Cerebellar nuclear complex (tissue), 1 donor: ENCODE results near the gene ALDH6A1.
"Not testable (repeated sequence)": the region's sequence is repeated elsewhere in the genome, so short reads cannot be mapped to it uniquely, and the experiment has no call there.

Experiments
- DNase-seq, 2 experiments: peaks; one replicate each; lab custom pipeline; 2025; lab: John Stamatoyannopoulos, UW

ALDH6A1 gene

DNA sequence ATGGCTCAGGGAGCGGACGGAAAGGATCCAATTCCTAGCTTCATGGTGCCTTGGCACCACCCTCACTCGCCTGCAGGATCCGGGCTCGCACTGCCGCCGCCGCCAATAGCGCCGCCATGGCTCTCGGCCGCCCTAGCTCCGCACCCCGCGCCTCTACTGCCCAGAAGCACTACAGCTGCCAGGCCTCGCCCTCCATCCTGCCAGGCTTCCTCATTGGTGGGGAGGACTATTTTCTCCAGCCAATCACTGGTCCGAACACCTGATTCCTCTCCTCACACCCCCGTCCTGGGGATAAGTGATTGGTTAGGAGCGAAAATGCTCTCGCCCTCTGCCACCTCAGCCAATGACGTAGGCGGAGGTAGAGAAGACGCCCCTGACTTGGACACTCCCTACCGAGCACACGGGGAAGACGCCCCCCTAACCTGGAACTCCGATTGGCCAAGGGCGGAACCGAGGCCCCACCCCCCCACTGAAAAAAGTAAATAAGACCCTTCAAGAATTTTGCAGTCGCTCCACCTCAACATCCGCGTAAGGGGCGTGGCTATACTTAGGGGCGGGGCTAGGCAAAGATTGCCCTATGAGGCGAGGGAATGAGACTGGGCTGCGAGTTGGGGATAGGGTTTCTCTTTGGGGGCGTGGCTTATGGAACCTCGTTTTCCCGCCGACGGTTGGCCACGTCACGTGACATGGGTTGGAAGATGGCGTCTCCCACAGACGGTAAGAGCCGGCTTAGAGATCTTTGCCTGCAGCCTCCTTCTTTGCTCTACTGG is at the start of gene ALDH6A1, which contains the start of gene LIN52:
TSS of gene ALDH6A1 (minus strand) at position 177 of the 770 bp plus-strand sequence. CDS start at position 118, 59 bp downstream.
TSS of gene LIN52 (plus strand) at position 680 of the 770 bp plus-strand sequence. CDS start at position 699, 19 bp downstream.
- peak; percentile 99 to 100 for DNase-seq

GRCh38 chr14:74127634-74128033 is 43.4 kb upstream of the ALDH6A1 start:
- no peak for DNase-seq

DNA sequence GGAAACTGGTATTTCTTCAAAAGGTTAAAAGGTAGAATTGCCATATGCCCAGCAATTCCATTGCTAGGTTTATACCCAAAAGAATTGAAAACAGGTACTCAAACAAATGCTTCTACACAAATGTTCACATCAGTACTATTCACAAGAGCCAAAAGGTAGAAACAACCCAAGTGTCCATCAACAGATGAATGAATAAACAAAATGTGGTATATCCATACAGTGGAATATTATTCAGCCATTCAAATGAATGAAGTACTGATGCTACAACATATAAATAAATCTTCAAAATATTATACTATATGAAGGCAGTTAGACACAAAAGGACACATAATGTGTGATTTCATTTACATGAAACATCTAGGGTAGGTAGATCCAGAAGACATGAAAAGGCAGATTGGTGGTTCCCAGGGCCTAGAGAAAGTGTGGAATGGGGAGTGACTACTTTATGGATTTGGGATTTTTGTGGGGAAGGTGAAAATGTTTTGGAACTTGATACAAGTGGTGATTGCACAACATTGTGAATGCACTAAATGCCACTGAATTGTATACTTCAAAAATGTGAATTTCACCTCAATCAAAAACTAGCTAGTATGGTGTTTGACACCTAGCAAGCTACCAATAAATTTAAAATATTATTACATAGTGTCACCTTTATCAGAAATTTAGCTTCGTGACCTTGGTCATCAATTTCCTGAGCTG is 42.2 kb upstream of the ALDH6A1 start:
- no peak for DNase-seq

DNA sequence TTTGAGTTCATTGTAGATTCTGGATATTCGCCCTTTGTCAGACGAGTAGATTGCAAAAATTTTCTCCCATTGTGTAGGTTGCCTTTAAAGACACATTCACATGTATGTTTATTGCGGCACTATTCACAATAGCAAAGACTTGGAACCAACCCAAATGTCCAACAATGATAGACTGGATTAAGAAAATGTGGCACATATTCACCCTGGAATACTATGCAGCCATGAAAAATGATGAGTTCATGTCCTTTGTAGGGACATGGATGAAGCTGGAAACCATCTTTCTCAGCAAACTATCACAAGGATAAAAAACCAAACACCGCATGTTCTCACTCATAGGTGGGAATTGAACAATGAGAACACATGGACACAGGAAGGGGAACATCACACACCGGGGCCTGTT is 41.2 kb upstream of the ALDH6A1 start:
- not testable (repeated sequence) for DNase-seq

DNA sequence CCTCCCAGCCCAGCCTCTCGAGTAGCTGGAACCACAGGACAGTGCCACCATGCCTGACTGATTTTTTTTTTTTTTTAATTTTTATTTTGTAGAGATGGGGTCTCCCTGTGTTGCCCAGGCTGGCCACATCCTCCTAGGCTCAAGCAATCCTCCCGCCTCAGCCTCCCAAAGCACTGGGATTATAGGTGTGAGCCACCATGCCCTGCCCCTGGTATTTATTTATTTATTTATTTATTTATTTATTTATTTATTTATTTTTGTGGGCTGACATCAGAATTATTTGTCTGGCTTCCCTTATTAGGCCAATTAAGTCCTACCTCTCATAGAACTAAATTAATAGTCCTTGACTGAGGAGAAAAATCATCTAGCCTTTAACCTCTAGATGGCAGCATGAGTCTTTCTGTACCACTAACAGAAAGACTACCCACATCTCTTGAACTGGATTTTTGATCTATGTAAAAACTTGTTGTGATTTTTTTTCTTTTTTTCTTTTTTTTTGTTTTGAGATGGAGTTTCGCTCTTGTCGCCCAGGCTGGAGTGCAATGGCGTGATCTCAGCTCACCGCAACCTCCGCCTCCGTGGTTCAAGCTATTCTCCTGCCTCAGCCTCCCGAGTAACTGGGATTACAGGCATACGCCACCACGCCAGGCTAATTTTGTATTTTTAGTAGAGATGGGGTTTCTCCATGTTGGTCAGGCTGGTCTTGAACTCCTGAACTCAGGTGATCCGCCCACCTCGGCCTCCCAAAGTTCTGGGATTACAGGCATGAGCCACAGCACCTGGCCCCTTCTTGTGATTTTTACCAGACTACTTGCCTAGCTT is 27.4 kb upstream of the ALDH6A1 start:
- DNase-seq = not testable (repeated sequence)

DNA sequence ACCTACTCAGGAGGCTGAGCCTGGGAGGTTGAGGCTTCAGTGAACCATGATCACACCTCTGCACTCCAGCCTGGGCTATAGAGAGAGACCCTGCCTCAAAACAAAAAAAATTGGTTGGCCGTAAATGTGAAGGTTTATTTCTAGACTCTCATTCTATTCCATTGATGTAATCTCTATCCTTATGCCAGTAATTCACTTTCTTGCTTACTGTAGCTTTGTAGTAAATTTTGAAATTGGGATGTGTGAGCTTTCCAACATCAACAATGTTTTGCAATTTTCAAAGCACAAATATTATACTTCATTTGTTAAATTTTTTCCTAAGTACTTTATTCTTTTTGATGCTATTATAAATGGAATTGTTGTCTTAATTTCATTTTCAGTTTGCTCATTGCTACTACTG is 25.1 kb upstream of the ALDH6A1 start:
- DNase-seq = no peak

DNA sequence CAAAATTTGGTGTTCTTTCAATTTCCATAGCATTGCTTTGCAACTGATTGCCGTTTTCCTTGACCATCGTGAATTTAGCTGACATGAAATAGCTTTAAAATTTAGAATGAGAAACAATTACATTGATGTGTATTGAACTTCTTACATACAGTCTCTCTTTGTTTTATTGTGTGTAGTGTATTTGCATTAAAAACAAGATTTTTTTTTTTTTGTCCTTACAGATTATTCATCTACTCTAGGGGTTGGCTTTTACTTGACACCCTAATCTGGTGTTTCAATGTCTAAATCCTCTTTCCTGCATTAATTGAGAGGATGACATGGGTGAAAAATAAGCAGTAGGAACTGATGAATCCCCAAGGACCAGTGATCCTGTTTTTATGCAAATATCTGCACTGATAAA is 21.1 kb upstream of the ALDH6A1 start:
- DNase-seq = no peak

DNA sequence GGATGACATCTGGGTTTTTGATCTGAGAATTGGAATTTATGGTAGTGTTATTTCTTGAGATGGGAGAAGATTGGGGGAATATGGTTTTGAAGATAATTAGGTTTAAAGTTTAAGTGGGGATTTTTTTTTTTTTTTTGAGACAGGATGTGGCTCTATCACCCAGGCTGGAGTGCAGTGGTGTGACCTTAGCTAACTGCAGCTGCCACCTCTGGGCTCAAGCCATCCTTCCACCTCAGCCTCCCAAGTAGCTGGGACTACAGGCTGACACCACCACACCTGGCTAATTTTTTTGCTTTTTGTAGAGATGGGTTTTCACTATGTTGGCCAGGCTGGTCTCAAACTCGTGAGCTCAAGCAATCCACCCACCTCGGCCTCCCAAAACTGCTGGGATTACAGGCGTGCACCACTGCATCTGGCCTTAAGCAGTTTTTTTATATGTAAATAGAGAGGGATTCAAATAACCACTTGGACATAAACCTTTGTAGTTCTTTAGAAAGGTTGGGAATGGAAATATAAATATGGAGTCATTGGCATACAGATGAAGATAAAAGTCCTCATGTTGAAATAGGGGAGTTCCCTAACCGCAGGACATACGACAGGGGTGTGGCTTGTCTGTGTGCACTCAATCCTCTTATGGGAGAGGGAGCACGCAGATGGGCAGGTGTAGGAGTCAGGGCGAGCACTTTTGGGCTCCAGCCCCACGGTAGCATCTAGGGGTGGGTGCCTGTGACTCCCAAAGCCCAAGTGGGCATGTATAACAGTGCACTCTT is 5.2 kb upstream of the ALDH6A1 start:
- DNase-seq = no peak

DNA sequence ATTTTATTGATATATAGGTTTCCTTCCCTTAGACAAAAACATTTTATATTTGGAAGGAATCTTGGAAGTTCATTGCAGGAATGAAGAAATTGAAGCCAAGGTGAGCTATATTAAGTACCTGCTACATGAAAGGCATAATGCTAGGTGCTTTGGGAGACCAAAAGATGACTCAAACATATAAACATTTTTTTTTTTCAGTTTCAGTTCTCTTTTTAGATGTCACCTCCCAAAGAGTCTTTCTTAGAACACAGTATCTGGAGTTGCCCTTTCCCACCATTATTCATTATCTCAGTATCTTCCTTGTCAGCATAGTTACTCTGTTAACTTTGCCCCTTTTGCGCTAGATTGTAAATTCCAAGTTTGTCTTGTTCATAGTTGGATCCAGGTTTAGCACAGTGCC is 1.6 kb upstream of the ALDH6A1 start:
- DNase-seq = no peak

DNA sequence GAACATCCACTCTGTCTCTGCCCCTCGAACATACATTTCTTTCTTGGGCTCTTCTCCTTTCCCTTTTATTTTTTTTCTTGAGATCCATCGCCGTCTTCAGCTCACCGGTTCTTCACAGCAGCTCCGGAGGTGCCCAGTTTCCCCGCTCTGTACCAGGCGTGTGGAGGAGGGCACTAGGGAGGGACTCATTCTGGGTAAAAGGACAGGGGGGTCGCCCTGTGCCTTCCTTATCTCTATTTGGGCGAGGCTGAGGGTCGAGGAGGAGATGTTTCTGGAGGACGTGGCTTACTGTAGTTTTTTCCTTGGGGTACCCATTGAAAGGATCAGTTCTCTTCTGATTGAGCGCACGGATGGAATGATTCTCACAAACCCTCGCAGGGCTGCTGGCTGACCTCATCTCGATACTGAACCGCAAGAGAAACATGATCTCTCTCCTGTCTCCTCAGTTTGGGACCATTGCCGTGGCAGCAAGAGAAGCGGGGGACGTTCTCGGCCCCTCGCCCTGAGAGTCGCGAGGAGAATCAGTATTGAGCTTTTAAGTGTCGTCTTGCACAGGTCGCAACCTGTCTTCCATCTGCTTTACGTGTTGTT is 889 bp upstream of the ALDH6A1 start:
- DNase-seq = no peak

GRCh38 chr14:74083784-74084276 is 423 bp downstream of the ALDH6A1 start:
- no peak for DNase-seq

- DNase-seq = no peak
These were observed 1.1 kb downstream of the ALDH6A1 start for GRCh38 chr14:74083161-74083560.

- DNase-seq = no peak
These were observed 2.8 kb downstream of the ALDH6A1 start for GRCh38 chr14:74081491-74081890.

GRCh38 chr14:74080820-74081460 is 3.3 kb downstream of the ALDH6A1 start:
- DNase-seq = no peak

GRCh38 chr14:74077401-74077800 is 6.9 kb downstream of the ALDH6A1 start:
- no peak for DNase-seq

DNA sequence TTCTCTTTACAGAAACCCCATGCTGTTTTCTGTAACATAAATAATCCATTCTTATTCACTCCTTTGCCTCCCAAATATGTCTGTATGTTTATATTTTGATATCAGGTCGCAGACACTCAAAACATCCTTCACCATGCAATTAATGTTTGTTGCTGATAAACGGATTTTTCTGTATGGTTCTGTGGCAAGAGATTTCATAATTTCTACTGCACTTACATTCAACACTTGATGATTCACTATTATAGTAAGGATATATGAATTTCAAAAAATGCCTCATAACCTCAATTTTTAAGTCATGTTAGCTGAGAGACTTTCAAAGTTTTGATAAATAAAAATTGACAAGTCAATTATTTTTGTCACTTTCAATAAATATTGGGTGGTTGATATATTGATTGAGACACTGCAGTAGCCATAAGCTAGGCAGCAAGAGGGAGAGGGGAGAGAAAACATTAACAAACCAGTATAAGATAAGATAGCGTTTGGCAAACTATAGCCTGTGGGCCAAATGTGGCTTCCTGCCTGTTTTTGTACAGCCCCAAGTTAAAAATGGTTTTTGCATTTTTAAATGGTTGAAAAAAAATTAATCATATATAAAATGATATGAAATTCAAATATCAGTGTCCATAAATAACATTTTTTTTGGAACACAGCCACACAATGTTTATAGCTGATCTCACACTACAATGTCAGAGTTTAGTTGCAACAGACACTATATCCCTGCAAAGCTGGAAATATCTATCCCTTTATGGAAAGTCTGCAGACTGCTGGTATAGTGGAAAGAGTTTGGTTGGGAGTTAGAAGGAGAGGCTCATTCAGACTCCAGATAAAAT is 18.3 kb downstream of the ALDH6A1 start:
- no peak for DNase-seq

DNA sequence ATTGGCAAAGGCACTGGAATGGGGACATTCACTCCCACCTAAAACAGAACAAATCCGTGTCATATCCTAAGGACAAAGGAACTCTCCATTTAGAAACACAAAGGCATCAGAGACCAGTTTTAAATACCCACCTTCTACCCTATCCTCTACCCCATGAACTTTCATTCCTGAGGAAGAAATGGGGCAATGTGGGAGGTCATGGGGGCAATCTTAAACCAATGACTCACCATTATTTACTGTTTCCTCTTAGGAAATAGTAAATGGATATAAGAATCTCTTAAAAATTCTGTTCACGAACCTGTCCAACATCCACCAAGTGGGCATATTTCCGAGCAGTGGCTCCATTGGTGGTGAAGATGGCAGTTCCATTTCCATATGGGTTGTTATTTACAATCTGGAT is 19.4 kb downstream of the ALDH6A1 start:
- no peak for DNase-seq

- DNase-seq = no peak
These were observed 19.8 kb downstream of the ALDH6A1 start for GRCh38 chr14:74064426-74064825.

GRCh38 chr14:74062809-74063150 is 21.5 kb downstream of the ALDH6A1 start:
- no peak for DNase-seq
